Stimulated activated CD4-positive, alpha-beta T cell treated with anti-CD3 and anti-CD28 coated beads, Interleukin-4, amount 100 ng/mL, for 4 hours (primary cell): Measurements from ENCODE around the gene PLPP4.

Experiments
- DNase-seq, 2 experiments: peaks; one replicate each; pipeline ENCODE4 v3.0.0-alpha.2; 2020

The PLPP4 gene

DNA sequence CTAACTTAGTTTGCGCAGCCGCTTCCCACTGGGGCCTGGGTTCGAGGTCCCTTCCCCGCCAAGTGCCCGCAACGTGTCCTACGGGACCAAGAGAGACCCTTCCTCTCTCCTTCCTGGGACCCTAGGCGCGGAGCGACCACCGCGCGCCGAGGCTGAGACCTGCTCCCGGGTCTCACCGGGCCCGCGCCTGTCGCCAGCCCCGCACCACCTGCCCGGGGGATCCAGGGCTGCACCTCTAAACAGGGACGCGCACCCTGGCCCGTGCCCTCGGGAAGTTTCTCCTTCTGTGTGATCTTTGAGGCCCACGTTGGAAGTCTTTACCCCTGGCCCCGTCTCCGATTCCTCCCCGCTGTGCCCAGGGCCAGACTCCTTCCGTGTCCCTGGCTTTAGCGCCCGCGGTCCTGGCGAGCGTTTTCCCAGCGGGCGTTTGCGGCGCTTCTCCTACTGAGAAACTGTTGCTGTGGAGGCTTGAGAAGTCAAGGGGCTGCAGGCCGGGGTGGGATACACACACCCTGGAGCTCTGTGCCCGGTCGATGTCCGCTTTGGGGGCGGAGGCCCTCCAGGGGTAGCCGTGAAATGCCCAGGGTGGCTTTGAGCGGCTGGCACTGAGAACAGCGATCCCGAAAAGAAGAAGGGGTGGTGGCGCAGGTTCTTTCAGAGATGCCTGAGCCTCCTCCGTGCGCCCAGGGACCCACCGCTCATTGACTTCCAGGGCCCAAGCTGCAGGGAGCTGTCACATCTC, 575 bp downstream of the PLPP4 start:
- no peak for DNase-seq

DNA sequence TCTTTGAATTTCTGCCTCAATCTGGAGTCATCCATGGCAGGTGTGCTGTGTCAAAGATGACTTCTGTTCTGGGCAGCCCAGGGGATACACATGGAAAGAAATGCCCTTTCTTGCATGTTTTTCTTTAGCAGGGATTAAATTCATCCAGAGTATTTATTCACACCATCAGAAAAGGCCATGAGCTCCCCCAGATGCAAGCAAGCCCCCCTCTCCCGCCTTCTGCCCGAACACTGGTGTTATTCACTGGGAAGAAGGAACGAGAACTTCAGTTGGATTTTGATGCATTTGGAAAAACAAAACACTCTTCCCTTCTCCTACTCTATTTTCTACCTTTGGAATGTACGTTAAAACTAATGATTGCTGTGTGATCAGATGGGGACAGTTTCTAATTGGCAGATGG, 1.4 kb downstream of the PLPP4 start:
- no peak for DNase-seq

DNA sequence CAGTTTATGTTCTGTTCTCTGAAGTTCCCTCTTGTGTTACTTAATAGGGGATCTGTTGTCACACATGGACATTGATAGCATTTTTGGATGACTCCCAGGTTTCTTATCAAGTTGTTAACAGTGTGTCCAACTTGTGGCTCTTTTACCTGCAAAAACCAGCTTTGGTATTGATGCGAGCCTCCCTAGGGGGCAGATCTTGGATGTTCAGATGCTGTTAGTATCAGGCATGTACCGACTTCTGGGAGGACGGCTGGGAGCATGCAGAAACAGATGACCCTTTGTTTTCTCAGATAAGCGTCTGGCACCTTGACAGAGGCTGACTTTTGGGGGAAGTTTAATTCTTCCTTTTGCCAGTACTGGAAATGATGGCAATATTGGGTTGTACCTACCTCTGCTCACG, 2.2 kb downstream of the PLPP4 start:
- DNase-seq: no peak

DNA sequence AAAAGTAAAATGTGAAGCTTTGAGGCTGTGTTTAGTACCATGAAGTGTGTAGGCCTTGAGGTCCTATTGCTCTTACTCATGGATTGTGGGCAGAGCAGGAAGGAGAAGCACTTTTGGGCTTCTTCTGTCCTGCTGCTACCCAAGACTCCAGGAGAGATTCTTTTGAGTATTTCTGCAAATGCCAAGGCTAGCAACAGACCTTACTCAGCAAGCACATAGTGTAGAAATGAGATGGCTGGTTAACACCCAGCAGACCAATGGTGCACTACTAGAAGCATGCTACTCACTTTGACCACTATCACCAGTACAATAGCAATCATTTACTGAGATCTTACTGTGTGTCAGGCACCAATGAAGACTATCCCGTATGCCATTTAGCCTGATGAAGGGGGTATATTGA, 3.2 kb downstream of the PLPP4 start:
- no peak for DNase-seq

DNA sequence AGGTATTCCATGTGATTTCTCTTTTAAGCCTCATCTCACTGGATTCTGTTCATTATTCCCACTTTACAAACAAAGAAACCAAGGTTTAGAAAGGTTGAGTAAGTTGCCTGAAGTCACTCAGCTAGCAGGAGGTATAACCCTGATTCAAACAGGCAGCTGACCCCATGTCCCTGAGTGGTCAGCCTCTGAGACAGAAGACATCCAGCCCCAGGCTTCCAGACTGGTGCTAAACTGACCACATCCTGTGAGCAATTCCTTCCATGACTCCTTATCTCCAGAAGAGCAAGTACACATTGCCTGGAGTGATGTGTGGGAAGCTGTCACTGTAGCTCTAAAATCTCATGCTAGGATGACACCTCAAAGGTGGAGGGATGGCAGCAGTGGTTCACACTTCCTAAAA, 3.7 kb downstream of the PLPP4 start:
- no peak for DNase-seq

DNA sequence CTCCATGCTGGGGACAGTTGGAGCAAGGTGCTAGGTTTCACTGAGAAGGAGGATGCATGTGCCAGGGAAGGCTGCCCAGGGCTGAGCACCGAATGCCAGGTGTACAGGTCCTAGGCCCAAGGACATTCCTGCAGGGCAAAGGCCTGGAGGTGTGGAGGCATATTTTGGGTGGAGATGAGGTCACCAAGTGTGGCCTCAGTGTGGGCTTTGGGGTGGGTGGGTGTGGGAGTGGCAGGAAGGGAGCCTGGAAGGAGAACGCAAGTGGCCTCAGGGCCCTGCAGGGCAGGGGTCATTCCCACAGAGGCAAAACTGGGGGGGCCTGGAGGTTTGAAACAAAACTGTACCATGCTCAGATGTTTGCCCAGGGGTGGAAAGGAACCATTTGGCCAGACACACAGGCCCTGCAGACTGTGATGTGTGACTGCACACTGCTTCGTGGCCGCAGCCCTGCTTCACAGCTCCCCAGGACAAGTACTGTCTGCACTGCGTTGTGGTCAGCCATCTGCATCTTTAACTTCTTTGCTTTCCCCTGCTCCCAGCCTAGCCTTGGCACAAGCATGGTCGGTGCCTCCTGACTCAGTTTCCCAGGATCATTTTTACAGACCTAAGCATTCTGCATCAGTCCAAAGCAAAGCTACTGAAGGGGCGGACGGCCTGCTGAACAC, 5.1 kb downstream of the PLPP4 start:
- no peak for DNase-seq

DNA sequence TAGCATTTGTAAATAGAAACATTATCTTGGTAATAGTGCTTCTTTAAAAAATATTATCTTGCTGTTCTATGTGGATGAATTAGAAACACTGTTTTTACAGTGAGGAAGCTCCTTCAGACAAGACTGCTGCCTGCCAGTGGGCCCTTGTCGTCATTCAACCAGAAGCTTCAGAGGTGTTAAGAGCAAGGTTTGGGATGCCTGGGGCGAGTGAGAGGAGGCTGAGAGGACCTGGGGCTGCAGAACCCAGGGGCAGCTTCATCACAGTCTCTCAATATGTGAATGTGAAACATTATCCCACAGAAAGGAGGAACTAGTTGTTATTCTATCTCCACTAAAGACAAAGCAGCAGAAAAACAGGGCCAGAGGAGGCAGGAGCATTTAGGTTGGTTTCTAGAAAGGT, 8.1 kb downstream of the PLPP4 start:
- DNase-seq: no peak

DNA sequence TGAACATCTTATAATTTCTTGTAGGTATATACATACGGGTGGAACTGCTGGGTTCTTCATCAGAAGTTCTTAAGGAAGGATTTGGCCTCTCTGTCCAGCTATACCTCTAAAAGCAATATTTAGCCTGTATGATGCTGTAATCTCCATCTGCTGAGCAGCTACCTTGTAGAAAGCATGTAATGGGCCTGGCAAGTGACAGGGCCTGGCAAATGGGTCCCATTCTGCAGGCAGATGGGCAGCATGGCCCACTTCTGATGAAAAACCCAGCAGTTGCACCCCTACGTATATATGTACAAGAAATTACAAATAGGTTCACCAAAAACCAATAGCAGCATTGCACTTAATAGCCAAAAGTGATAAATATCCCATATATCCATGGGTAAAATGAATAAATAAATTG, 9.0 kb downstream of the PLPP4 start:
- no peak for DNase-seq

DNA sequence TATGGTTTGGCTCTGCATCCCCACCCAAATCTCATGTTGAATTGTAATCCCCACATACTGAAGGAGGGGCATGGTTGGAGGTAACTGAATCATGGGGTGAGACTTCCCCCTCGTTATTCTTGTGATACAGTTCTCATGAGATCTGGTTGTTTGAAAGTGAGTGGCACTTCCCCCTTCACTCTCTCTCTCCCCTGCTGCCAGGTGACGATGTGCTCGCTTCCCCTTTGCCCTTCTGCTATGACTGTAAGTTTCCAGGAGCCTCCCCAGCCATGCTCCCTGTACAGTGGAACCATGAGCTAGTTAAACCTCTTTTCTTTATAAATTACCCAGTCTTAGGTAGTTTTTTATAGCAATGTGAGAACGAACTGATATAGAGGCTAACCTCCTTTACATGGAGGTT, 16.6 kb downstream of the PLPP4 start:
- no peak for DNase-seq

DNA sequence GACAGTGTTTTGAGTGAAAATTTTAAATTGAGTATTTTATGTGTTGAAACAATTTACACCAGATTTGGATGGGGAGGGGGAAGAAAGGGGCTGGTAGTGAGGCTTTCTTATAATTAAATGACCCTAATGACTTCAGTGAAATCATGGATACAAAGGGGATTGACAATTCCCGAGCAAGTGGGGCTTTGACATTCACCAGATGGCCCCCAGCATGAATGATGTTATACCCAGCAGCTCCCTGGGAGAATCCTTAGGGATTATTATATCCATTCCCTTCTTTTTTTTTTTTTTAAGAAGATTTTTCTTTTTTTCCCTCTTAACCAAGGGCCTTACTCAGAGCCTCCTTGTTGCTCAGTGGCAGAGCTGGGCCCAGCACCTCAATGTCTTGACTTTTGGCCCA, 17.9 kb downstream of the PLPP4 start:
- no peak for DNase-seq

DNA sequence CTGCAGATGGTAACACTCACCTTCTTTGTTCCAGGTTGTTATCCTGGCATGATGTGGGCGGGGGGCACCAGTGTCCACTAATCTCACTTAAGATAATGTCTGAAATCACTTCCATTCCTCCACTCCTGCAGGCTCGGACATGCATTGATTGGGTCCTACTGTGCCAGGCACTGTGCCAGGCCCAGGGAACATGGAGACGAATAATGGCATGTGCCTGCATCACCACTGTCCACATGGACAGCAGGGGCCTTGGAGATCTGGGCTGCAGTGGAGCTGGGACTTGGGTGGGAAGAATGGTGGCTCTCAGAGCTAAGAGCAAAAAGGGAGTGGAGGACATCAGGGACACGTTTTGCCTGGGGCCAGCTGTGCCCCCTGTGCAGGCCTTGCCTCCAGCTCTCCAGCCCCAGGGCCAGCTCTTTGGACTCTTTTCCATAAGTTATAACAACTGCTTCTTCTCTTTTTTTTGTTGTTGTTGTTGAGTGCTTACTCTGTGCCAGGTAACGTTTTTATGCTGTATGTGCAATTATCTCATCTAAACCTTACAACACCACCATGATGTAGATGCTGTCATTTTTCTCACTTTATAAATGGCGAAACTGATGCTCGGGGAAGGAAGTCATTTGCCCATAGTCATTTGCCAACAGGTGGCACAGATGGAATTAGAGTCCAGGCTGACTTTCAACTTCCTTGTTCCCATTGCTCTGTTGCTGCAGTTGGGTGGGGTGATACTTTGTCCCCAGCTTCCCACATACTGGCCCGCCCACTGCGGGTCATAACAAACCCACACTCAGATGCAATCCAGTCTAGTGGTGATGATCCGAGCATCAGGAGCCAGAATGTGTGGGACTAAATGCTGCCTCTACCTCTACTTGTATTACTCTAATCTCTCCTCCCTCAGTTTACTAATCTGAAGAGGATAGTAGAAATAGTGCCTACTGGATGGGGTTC, 19.1 kb downstream of the PLPP4 start:
- no peak for DNase-seq

DNA sequence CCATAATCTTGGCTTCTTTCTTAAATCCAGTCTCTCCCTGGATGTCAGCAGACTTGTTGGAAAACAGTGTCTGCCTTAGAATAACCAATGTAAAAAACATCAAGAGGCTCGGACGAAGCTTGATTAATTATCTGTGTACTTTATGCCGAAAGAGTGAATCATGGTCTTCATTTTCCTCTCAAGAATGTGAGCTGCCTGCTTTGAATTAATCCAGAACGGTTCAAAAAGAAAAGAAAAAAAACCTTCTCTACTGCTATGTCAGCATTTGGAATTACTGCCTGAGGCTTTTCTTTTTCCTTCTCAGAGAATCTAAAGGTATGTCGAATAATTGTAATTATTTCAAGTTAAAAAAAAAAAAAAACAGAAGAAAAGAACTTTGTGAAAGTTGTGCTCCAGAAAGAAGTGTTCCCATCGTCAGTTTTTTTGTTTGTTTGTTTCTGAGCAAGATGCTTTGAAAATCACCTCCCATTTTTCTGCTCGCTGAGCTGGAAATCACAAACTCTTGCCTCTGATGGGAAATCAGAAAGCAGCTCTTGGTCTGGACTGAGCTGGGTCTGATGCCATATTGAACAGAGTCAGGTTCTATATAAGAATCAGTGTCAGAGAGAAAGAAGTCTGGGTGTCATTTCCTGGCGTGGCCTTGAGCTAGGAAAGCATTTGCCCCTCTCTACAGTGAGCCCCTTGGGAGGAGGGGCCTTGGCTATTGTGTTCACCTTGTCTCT, 20.2 kb downstream of the PLPP4 start:
- DNase-seq: no peak

DNA sequence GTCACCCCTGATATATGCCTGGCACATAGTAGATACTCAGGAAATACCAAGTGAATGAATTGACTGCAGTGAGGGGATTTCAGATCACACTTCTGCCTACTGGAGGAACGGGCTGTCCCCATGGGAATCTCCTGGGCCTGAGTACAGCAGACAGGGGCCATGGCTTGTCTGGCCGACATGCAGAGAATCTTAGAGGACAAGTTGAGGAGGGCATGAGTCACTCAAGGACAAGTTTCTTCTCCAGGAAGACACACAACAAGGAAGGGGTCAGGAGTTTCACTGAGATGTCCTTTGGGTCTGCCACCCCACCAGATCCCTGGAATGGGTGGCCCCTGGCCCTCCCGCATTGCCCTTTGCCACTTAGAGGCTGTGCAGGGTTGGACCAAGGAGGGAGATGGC, 20.7 kb downstream of the PLPP4 start:
- no peak for DNase-seq

DNA sequence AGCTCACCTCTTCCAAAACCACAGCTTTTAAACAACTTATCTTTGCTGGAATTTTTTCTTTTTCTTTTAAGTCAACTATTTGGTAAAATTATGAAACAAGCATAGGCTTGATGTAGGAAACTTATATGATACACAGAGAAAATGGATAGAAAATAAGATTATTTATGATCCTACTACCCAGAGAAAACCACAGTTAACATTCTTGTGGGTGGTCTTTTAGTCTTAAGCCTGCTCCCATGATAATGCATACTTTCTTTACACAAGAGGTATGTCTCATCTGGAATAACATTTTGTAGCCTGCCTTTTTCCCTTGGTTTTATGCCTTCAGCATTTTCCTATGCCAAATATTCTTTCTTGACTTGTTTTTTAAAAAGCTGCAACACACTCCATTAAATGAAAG, 21.4 kb downstream of the PLPP4 start:
- no peak for DNase-seq

DNA sequence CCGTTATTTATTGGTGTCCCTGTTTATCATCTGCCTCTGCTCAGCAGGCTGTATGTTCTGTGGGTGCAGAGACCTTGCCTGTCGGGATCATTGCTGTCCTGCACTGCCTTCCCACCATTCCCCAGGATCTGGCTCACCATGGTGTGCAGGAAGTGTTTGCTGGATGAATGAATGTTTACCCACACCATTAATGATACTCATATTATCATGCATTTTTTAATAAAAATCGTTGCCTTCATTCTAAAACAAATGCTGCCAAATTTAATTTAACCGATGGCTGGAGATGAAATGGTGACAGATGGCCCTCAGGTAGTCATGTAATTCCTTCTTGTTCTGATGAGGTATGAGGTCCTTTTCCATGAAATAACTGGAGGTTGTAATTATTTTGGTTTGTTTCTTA, 22.5 kb downstream of the PLPP4 start:
- DNase-seq: no peak

DNA sequence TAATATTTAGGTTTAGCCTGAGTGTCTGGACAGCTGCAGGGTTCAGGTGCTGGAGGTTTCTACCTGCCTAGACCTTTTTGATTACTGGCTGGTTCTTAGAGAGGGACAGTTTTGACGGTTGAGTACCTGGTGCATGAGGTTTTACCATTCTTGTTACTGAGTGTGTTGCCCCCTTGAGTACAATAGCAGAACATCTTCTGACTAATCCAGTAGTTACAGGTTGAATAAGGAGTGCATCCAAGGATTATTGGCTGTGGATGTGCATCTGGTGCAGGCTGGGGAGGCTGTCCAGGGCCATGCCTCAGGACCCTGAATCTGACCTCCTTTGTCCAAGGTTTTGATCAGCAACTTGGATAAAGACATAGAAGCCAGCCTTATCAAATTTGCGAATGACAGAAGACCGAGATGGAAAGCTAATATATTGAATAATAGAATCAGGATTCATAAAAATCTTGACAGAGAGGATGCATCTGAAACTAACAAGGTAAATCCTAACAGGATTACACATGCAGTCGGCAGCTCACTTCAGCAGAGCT, 23.1 kb downstream of the PLPP4 start:
- DNase-seq: no peak

DNA sequence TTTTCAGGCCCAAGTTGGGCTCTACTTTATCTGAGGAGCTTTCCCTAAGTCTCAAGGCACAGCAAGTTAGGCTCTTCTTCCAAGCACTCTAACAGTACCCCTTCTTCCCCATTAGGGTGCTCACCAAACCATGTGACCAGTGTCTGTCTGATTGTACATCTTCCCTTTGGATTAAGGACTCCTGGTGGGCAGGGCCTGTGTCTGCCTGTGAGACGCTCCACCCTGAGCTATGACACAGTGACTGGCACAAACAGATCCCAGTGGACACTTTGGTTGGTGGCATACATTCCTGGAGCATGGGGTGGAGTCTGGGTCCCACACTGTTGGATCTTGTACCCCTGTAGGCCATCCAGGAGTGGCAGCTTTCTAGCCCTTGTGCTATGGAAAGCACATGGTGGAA, 23.8 kb downstream of the PLPP4 start:
- no peak for DNase-seq

DNA sequence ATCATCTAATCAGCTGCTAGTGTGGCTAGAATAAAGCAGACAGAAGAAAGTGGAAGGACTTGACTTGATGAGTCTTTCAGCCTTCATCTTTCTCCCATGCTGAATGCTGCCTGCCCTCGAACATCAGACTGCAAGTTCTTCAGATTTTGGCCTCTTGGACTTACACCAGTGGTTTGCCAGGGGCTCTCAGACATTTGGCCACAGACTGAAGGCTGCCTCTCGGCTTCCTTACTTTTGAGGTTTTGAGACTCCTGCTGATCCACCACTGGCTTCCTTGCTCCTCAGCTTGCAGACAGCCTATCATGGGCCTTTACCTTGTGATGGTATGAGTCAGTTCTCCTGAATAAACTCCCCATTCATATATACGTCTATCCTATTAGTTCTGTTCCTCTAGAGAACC, 26.0 kb downstream of the PLPP4 start:
- DNase-seq: no peak

DNA sequence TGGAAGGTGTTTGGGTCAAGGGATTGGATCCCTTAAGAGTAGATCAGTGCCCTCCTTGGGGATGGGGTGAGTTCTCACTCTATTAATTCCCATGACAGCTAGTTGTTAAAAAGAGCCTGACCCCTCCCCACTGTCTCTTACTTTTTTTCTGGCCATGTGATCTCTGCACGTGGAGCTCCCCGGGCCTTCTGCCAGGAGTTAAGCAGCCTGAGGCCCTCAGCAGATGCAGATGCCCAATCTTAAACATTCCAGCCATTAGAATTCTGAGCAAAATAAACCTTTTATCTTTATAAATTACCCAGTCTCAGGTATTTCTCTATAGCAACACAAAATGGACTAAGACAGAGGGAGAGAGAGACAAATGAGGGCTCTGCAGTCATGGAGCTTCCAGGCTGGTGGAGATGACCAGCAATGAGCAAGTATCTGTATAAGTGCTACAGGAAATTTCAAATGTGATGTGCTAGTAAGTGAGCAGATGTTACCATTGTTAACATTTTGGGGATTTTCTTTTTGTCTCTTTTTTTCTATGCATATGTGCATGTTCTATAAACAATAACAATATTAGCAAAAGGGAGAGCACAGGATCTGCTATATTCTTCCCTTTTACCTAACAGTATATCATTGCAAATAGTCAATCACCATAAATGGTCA, 26.7 kb downstream of the PLPP4 start:
- DNase-seq: no peak

DNA sequence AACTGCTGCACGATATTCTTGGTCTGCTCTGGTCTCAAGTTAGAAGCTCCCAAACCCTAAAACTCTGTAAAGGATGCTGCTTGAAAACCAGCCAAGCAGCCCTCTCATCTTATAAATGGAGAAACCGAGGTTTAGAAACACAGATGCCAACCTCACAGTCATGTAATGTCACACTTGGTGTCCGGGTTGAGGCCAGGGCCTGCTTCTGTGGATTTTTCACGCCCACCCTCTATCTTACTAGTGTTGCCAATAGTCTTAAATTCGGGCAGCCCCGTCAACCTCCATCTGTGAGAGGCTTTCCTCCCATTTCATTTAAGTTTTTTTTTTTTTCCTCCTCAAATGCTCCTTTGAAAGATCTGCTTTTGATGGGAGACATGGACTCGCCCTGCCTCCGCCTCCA, 28.9 kb downstream of the PLPP4 start:
- DNase-seq: no peak

DNA sequence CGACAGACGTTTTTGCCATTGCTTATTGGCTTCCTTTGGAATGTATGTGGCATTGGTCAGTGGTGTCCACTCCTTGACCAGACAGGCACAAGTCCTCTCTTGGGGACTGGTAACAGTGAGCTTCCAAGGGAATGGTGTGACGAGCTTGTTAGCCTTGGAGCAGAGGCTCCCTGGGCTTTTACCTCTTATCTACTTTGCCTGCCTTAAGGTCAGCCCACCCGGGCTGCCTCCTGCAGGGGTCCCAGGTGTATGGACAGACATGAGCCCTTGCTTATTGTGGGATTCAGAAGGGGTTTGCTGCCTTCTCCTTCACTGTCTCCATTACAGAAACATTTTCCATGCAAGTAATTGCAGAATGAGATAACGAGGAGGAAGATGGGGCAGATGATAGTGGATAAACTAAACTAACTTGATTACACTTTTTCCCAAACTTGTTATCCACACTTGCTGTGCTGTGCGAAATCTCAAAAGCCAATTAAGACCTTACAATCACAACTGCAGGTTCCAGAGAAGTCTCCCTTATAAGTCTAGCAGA, 29.7 kb downstream of the PLPP4 start:
- DNase-seq: no peak

DNA sequence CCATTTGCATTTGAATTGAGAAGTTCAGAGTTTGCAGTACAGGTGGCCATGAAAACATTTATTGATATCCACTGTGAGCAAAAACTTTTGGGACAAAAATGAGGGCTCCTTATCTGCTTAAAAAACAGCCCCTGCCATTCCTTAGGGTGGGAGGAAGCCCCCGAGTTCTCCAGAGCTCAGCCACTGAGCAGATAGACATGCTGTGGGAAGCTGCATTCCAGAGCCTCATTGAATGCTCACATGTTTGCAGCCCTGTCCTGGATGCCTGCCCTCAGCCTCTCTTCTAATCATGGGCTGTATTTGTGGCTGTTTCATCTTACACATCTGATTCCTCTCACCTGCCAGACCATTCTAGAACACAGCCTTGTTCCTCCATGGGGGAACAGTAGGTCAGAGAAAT, 33.3 kb downstream of the PLPP4 start:
- DNase-seq: no peak
